Upper lobe of left lung (tissue), 6 donors: ENCODE results near the gene NSD2. TPM values are rescaled to one million over a fixed set of nuclear protein-coding genes. Genes with fewer than 3 reads are reported as not detected.

Experiments
- ATAC-seq, 2 donors: fragments of 200-7000 bp; cut with Tn5 transposase; one replicate each; pipeline ENCODE4 v1.9.1; 2022; ENCODE audit warnings: mild to moderate bottlenecking in 2 of 2, moderate library complexity in 2 of 2; ENCODE audit not compliant: low FRiP score in 2 of 2
- DNase-seq, 2 donors: peaks; one replicate each; pipeline ENCODE4 v3.0.0-alpha.2; 2019 to 2020
- H3K27ac ChIP-seq, 4 donors: fragments of 200-600 bp; sonication (generic); one replicate each; pipeline ENCODE4 v1.5.1; 2016 to 2019
- H3K27me3 ChIP-seq, 4 donors: fragments of 200-600 bp; sonication (generic); one replicate each; pipeline ENCODE4 v1.5.1; 2017 to 2019
- H3K36me3 ChIP-seq, 4 donors: fragments of 200-600 bp; sonication (generic); one replicate each; pipeline ENCODE4 v1.5.1; 2016 to 2019
- H3K4me1 ChIP-seq, 4 donors: fragments of 200-600 bp; sonication (generic); one replicate each; pipeline ENCODE4 v1.5.1; 2018 to 2019
- H3K4me3 ChIP-seq, 4 donors: fragments of 200-600 bp; sonication (generic); one replicate each; pipeline ENCODE4 v1.5.1; 2017 to 2019; ENCODE audit warnings: mild to moderate bottlenecking in 2 of 4, moderate library complexity in 1 of 4
- H3K9me3 ChIP-seq, 4 donors: fragments of 200-600 bp; sonication (generic); one replicate each; pipeline ENCODE4 v1.5.1; 2018 to 2019
- EP300 ChIP-seq, 4 donors: sonication (generic); formaldehyde crosslinking; IDR thresholded peaks; one replicate each; pipeline ENCODE4 v1.5.1; 2017; ENCODE audit warnings: antibody characterized with exemption in 4 of 4, control low read depth in 2 of 4
- POLR2A ChIP-seq, 4 donors: fragments of 450-650 bp; IDR thresholded peaks; one replicate each; pipeline ENCODE4 v1.5.1; 2016 to 2017; ENCODE audit warnings: antibody characterized with exemption in 4 of 4, mild to moderate bottlenecking in 2 of 4
- POLR2AphosphoS5 ChIP-seq, 2 donors: sonication (generic); formaldehyde crosslinking; IDR thresholded peaks; one replicate each; pipeline ENCODE4 v1.5.1; 2017; ENCODE audit warnings: antibody characterized with exemption in 2 of 2
- WGBS, 2 donors: methylation state at CpG; one replicate each; pipeline ENCODE4 v1.1.5; 2017 to 2018; 5-methylcytosine and 5-hydroxymethylcytosine counted together
- total RNA-seq, 6 donors: library from RNA; depleted of rRNA in 4 of 6; stranded (reverse); fragments of >200 nt in 4 of 6; gene quantifications; one replicate each; pipeline versions ENCODE4 v1.1.0 to v1.2.1, GENCODE V29; 2016 to 2021
- TF ChIP-seq, protein P1 (sequence below), 6 experiments: fragments of 450-650 bp in 4 of 6; fragments of 200-600 bp in 2 of 6; sonication (generic) in 2 of 6; IDR thresholded peaks; one replicate each; pipeline ENCODE4 v1.5.1; 2016 to 2019; ENCODE audit warnings: antibody characterized with exemption in 6 of 6
- donor health status: DM: no; HTN: no; CAD: no; lungs with moderate emphysema.
- donor health status: DM: no; HTN: yes; CAD: no; lungs with severe emphysema.

The NSD2 gene
- total RNA-seq, 6 donors from 2014 or later: 35.7 to 164 (median 53.1) TPM

DNA sequence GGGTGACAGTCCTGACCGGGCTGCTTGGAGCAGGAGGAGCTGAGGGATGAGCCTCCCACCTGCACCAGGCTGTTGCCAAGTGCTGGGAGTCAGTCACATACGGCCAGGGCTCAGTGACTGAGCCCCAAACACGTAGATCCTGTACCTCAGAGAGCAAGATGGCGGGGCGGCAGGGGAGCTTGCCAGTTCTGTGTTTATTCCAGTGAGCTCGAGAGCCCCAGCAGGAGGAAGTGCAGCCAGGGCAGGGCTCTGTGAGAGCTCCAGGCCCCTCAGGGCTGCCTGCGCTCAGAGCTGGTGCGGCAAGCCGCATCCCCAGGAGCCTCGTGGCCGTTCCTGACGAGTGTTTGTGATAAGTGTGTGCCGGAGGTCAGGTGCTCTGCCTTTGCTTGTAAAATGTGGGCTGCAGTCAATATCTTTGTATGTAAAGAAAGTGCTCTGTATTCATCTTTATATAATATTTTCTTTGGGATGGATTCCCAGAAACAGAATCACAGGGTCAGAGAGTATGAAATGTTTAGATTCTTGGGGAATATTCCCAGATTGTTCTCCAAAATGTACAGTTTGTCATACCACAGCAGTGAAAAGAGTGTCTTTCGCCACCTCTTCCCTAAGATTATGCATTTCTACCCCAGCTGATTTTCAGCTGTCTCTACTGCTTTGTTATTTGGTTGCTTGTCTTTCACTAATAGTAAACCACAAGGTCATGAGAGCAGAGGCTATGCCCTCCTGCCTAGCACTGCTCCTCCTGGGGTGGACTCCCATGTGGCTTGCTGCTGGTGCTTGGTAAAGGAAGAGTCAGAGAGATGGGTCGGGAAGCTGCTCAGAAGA lies 87.3 kb downstream of the NSD2 start:
- TF ChIP-seq, protein P1, sequence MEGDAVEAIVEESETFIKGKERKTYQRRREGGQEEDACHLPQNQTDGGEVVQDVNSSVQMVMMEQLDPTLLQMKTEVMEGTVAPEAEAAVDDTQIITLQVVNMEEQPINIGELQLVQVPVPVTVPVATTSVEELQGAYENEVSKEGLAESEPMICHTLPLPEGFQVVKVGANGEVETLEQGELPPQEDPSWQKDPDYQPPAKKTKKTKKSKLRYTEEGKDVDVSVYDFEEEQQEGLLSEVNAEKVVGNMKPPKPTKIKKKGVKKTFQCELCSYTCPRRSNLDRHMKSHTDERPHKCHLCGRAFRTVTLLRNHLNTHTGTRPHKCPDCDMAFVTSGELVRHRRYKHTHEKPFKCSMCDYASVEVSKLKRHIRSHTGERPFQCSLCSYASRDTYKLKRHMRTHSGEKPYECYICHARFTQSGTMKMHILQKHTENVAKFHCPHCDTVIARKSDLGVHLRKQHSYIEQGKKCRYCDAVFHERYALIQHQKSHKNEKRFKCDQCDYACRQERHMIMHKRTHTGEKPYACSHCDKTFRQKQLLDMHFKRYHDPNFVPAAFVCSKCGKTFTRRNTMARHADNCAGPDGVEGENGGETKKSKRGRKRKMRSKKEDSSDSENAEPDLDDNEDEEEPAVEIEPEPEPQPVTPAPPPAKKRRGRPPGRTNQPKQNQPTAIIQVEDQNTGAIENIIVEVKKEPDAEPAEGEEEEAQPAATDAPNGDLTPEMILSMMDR (IDR thresholded peaks at IDR 0.05): no peak
- TF ChIP-seq POLR2A (IDR thresholded peaks at IDR 0.05) (no peak), EP300 (IDR thresholded peaks at IDR 0.05) (no peak), POLR2AphosphoS5 (IDR thresholded peaks at IDR 0.05) (no peak)
- Histone ChIP-seq H3K4me1 (no peaks in the 10 kb centered on the region), H3K27me3 (no peaks in the 10 kb centered on the region), H3K9me3 (no peaks in the 10 kb centered on the region), H3K36me3 (peaks cover 4 to 95% (median 53%) of the 10 kb centered on the region in 4 donors), H3K4me3 (no peak overlapping the region), H3K27ac (peak overlapping the region in 1 of 4 donors; percentile 28)
- 77 to 80% methylated on average over 13 to 14 of the region's 15 CpGs for WGBS, 2 donors
- ATAC-seq (peak in 1 of 2 donors; percentile 69), DNase-seq (peak; percentile 47 to 70)

GRCh38 chr4:1959104-1959384 lies 87.9 kb downstream of the NSD2 start:
- H3K9me3 ChIP-seq: no peaks in the 10 kb centered on the region

GRCh38 chr4:1960170-1960825 lies 89.1 kb downstream of the NSD2 start:
- H3K4me1 ChIP-seq: no peaks in the 10 kb centered on the region
- DNase-seq: no peak
- no peak for TF ChIP-seq POLR2A (IDR thresholded peaks at IDR 0.05)
- TF ChIP-seq, protein P1 (IDR thresholded peaks at IDR 0.05): no peak
- TF ChIP-seq EP300 (IDR thresholded peaks at IDR 0.05): no peak
- no peaks in the 10 kb centered on the region for H3K9me3 ChIP-seq
- no peak overlapping the region for H3K27ac ChIP-seq
- 77 to 79% methylated on average over 7 of the region's 7 CpGs for WGBS, 2 donors
- no peak overlapping the region for H3K4me3 ChIP-seq
- peak in 1 of 2 donors; percentile 52 for ATAC-seq
- H3K27me3 ChIP-seq: no peaks in the 10 kb centered on the region
- peaks cover 4 to 80% (median 48%) of the 10 kb centered on the region in 4 donors for H3K36me3 ChIP-seq

More at GRCh38 chr4:1959104-1959384, 87.9 kb downstream of the NSD2 start:
- TF ChIP-seq POLR2A (IDR thresholded peaks at IDR 0.05) (no peak), EP300 (IDR thresholded peaks at IDR 0.05) (no peak), POLR2AphosphoS5 (IDR thresholded peaks at IDR 0.05) (no peak)
- TF ChIP-seq, protein P1 (IDR thresholded peaks at IDR 0.05): no peak
- Histone ChIP-seq H3K27me3 (no peaks in the 10 kb centered on the region), H3K4me3 (no peak overlapping the region), H3K27ac (no peak overlapping the region), H3K36me3 (peaks cover 4 to 90% (median 56%) of the 10 kb centered on the region in 4 donors), H3K4me1 (no peaks in the 10 kb centered on the region)
- DNase-seq (no peak), ATAC-seq (no peak)
- 86 to 98% methylated on average over 5 of the region's 5 CpGs for WGBS, 2 donors

DNA sequence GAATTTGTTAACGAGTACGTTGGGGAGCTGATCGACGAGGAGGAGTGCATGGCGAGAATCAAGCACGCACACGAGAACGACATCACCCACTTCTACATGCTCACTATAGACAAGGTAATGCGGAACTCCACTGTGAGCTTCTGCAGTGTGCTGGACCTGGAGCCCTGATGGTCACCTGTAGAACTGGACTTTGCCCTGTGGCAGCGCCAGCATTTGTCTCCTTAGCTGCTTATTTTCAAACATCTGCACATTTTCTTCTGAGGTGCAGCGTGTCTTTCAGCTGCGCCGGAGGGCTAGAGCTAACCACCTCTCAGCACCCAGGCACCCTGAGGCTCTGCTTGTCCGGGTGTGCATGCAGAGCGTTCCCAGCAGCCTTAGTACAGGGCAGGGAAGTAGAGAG lies 89.8 kb downstream of the NSD2 start:
- ATAC-seq (no peak), DNase-seq (no peak)
- Histone ChIP-seq H3K27me3 (no peaks in the 10 kb centered on the region), H3K9me3 (no peaks in the 10 kb centered on the region), H3K4me3 (no peak overlapping the region), H3K4me1 (no peaks in the 10 kb centered on the region), H3K36me3 (peaks cover 4 to 76% (median 44%) of the 10 kb centered on the region in 4 donors), H3K27ac (no peak overlapping the region)
- 94 to 95% methylated on average over 15 of the region's 15 CpGs for WGBS, 2 donors
- TF ChIP-seq POLR2A (IDR thresholded peaks at IDR 0.05) (no peak), EP300 (IDR thresholded peaks at IDR 0.05) (no peak), POLR2AphosphoS5 (IDR thresholded peaks at IDR 0.05) (no peak)
- TF ChIP-seq, protein P1 (IDR thresholded peaks at IDR 0.05): no peak
